Kidney (tissue), 14 donors: ENCODE data around the gene FLNB. TPM values are rescaled to one million over a fixed set of nuclear protein-coding genes. Genes with fewer than 3 reads are reported as not detected.

Experiments
- DNase-seq, 5 donors: peaks; one replicate each; pipeline ENCODE4 v3.0.0-alpha.2; 2013 to 2020
- FAIRE-seq: peaks from 2 replicates; lab custom pipeline; 2012; peaks lifted over from hg19 to GRCh38; lab: Jason Lieb, UNC
- H3K27ac ChIP-seq, 2 donors: one replicate each; pipeline ENCODE4 v1.7.0; 2013; ENCODE audit warnings: low read depth in 2 of 2, low read length in 2 of 2, inconsistent platforms in 1 of 2
- H3K27me3 ChIP-seq: one replicate; pipeline ENCODE4 v1.7.1; 2013; ENCODE audit warnings: low read length, inconsistent platforms; ENCODE audit not compliant: control insufficient read depth, insufficient read depth
- H3K36me3 ChIP-seq, 3 donors: one replicate each; pipeline versions ENCODE4 v1.7.0 to v1.7.1; 2013; ENCODE audit warnings: low read length in 3 of 3, control low read depth in 1 of 3, inconsistent platforms in 1 of 3; ENCODE audit not compliant: insufficient read depth in 3 of 3, control insufficient read depth in 2 of 3
- H3K4me1 ChIP-seq, 3 donors: one replicate each; pipeline versions ENCODE4 v1.7.0 to v1.7.1; 2013; ENCODE audit warnings: low read length in 3 of 3, inconsistent platforms in 1 of 3, low read depth in 1 of 3; ENCODE audit not compliant: control insufficient read depth in 2 of 3, insufficient read depth in 2 of 3
- H3K4me3 ChIP-seq, 3 donors: one replicate each; pipeline versions ENCODE4 v1.7.0 to v1.8.1; 2013; ENCODE audit warnings: low read length in 3 of 3, control low read depth in 1 of 3, inconsistent platforms in 1 of 3
- H3K9ac ChIP-seq, 3 donors: one replicate each; pipeline versions ENCODE4 v1.7.0 to v1.7.1; 2013; ENCODE audit warnings: low read length in 3 of 3, control low read depth in 1 of 3, inconsistent platforms in 1 of 3
- H3K9me3 ChIP-seq, 3 donors: one replicate each; pipeline versions ENCODE4 v1.7.0 to v1.7.1; 2013; ENCODE audit warnings: low read length in 3 of 3, control low read depth in 1 of 3, inconsistent platforms in 1 of 3; ENCODE audit not compliant: control insufficient read depth in 2 of 3, insufficient read depth in 1 of 3
- intact Hi-C: fragments of 100-400 bp; cut with DNase I; formaldehyde crosslinking; loops from one replicate; pipeline ENCODE4 v1.11.1; 2022
- polyA plus RNA-seq: library from polyadenylated mRNA; stranded (reverse); fragments of 350-450 nt; fragmentation: Illumina TruSeq; extraction: RNeasy Lipid Tissue Mini Kit (QIAGEN cat#74804); gene quantifications from one replicate; pipeline ENCODE4 v1.2.3, GENCODE V29; 2014; ENCODE audit warnings: low read depth, low replicate concordance; ENCODE audit not compliant: insufficient read depth
- total RNA-seq: library from RNA; stranded (reverse); fragmentation: NEBNext Ultra II Directional; extraction: Animal tissue kit (Norgen Biotek cat#: 25700); gene quantifications from one replicate; pipeline ENCODE4 v1.2.1, GENCODE V29; 2021
- TF ChIP-seq, protein P1 (sequence below): IDR thresholded peaks from 3 replicates; pipeline ENCODE4 v1.5.1; 2012; ENCODE audit warnings: mild to moderate bottlenecking, moderate library complexity, borderline replicate concordance; ENCODE audit not compliant: insufficient read depth; ENCODE audit errors: extremely low read depth
- donor health status: control.
- donor health status: control.
- donor health status: control.
- donor health status: control.
- donor health status: control.
- donor health status: DM: yes; HTN: yes; CAD: no.
- donor health status: Normal renal cell carcinoma (clear cell type).

The FLNB gene
- total and polyA plus RNA-seq, 2 donors from 2014 or later = 115 to 216 TPM

DNA sequence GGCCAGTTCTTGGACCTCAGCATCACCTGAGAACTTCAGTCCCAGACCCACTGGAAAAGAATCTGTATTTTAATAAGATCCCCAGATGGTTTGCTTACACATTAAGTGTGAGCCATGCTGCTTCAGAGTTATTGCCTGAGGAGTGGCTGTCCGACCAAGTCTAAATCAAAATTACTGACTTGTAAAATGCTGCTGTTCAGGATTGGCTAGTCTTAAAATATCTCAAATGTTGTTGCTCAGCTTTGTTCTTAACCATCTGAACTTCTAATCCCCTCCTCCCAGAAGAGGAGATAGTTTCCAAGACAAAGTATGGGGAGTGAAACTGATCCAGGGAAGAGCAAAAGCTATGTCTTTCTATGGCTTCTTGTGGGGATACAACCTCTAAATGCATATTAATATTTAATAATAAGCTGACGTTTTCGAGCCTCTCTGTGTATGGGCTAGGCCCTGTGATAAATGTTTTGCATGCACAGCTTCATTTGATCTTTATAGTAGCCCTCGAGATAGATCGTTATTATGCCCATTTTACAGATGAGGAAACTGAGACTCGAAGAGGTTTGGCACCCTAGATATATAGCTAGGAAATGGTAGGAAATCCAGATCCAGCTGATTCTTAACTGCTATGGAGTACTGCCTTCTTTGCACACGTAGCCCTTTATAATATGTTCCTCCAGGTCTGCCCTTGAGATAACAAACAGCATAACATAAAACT is 150.4 kb downstream of the FLNB start:
- H3K4me3 ChIP-seq = no peak overlapping the region
- H3K27ac ChIP-seq = no peak overlapping the region
- FAIRE-seq (no peak), DNase-seq (peak in 2 of 5 donors; percentile 71 to 88)
- H3K27me3 ChIP-seq = no peaks in the 10 kb centered on the region
- peaks cover 2 to 61% (median 20%) of the 10 kb centered on the region in 3 donors for H3K36me3 ChIP-seq
- intact Hi-C loops = no loop called here
- no peaks in the 10 kb centered on the region for H3K9me3 ChIP-seq
- H3K9ac ChIP-seq = no peak overlapping the region
- peaks cover 0 to 12% (median 6%) of the 10 kb centered on the region in 3 donors for H3K4me1 ChIP-seq
- TF ChIP-seq, protein P1, sequence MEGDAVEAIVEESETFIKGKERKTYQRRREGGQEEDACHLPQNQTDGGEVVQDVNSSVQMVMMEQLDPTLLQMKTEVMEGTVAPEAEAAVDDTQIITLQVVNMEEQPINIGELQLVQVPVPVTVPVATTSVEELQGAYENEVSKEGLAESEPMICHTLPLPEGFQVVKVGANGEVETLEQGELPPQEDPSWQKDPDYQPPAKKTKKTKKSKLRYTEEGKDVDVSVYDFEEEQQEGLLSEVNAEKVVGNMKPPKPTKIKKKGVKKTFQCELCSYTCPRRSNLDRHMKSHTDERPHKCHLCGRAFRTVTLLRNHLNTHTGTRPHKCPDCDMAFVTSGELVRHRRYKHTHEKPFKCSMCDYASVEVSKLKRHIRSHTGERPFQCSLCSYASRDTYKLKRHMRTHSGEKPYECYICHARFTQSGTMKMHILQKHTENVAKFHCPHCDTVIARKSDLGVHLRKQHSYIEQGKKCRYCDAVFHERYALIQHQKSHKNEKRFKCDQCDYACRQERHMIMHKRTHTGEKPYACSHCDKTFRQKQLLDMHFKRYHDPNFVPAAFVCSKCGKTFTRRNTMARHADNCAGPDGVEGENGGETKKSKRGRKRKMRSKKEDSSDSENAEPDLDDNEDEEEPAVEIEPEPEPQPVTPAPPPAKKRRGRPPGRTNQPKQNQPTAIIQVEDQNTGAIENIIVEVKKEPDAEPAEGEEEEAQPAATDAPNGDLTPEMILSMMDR = no peak

DNA sequence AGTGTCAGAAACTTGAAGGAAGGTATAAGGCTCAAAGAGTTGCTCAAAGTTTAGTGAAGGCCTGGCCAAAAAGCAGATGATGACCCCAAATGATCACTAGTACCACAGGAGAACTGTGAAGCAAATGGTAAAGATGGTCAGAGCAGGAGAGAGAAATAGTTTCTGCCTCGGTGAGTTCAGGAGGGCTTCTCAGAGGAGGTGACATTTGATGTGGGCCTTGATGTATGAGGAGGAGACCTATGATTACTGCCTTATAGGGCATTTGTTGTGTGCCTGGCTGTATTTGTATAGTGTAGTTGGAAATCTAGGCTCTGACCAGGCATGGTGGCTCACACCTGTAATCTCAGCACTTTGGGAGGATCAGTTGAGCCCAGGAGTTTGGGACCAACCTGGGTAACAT is 152.2 kb downstream of the FLNB start:
- DNase-seq (no peak), FAIRE-seq (no peak)
- Histone ChIP-seq H3K27ac (no peak overlapping the region), H3K4me3 (no peak overlapping the region), H3K9ac (no peak overlapping the region), H3K36me3 (peaks cover 2 to 50% (median 12%) of the 10 kb centered on the region in 3 donors), H3K9me3 (no peaks in the 10 kb centered on the region), H3K27me3 (no peaks in the 10 kb centered on the region), H3K4me1 (peaks cover 12 to 21% (median 16%) of the 10 kb centered on the region in 3 donors)
- TF ChIP-seq, protein P1 = no peak
- intact Hi-C loops = no loop called here

DNA sequence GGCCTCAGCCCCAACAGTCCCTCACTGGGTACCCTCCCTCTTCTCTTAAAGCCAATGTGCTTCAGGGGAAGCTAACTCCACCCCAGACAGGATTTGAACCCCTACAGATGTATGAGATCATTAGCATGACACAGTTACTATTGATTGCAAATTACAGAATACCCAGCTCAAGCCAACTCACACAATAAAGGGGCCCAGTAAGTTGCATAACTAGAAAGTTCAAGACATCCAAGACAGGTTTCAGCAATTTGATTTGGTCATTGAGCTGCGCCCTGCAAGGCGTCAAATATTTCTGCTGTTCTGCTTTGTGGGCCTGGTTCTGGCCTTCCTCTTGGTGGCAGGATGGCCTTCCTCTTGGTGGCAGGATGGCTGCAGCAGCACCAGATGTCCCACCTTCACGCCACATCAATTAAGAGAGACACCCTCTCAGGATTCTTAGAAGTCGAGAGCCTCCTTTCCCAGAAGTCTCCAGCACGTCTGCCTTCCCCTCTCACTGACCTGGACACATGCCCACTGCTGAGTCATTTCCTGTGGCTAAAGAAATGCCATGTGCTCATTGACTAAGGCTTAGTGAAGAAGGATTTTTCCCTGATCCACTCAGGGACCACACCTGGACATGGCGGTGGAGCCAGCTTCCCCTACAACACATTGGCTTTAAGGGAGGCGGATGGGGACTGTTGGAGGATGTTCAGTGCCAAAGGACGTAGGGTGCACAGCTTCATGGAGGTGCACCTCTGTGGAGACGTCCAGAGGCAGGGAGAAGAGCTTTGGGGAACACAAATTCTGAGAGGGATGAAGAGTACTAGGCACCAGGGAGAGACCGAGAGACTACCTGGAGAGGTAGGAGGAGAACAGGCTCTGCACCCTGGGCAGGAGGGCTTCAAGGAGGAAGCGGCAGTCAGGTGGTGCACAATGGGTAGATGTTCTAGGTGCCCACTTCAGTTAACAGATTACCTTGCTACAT is 153.5 kb downstream of the FLNB start:
- DNase-seq = peak in 2 of 5 donors; percentile 56 to 81
- Histone ChIP-seq H3K4me3 (no peak overlapping the region), H3K27ac (peak overlapping the region; percentile 6 to 14), H3K36me3 (peaks cover 2 to 38% (median 10%) of the 10 kb centered on the region in 3 donors), H3K27me3 (no peaks in the 10 kb centered on the region), H3K9ac (no peak overlapping the region), H3K9me3 (no peaks in the 10 kb centered on the region), H3K4me1 (peaks cover 12 to 24% (median 16%) of the 10 kb centered on the region in 3 donors)
- TF ChIP-seq, protein P1 = no peak
- no peak for FAIRE-seq
- intact Hi-C loops = no loop called here
